Skin epidermis (tissue), 12 donors: Measurements from ENCODE around the gene NOL4L.

Source experiments
- H3K27ac ChIP-seq, 21 experiments: fragments of 200-600 bp; sonication (generic) in 11 of 21; one replicate each; pipeline ENCODE4 v1.5.0; 2020; ENCODE audit warnings: mild to moderate bottlenecking in 3 of 21, inconsistent platforms in 2 of 21, moderate library complexity in 2 of 21
- H3K4me3 ChIP-seq, 7 experiments: fragments of 200-600 bp; sonication (generic) in 2 of 7; one replicate each; pipeline ENCODE4 v1.5.0; 2020; ENCODE audit warnings: inconsistent platforms in 2 of 7, mild to moderate bottlenecking in 2 of 7, moderate library complexity in 1 of 7

NOL4L gene

GRCh38 chr20:32518593-32519380 is 66.3 kb downstream of the NOL4L start:
- no peak overlapping the region for H3K4me3 ChIP-seq
- peak overlapping the region in 3 of 21 experiments; percentile 16 to 46 (median 17) for H3K27ac ChIP-seq

GRCh38 chr20:32517914-32518592 is 67.1 kb downstream of the NOL4L start:
- Histone ChIP-seq H3K27ac (peak overlapping the region in 8 of 21 experiments; percentile 8 to 67 (median 35)), H3K4me3 (no peak overlapping the region)

- no peak overlapping the region for H3K4me3 ChIP-seq
- peak overlapping the region in 6 of 21 experiments; percentile 8 to 67 (median 40) for H3K27ac ChIP-seq
Measured at GRCh38 chr20:32517518-32517873, 67.6 kb downstream of the NOL4L start.

GRCh38 chr20:32516583-32517517 is 68.3 kb downstream of the NOL4L start:
- Histone ChIP-seq H3K4me3 (no peak overlapping the region), H3K27ac (peak overlapping the region in 5 of 21 experiments; percentile 33 to 60 (median 43))

GRCh38 chr20:32515631-32516101 is 69.5 kb downstream of the NOL4L start:
- no peak overlapping the region for H3K4me3 ChIP-seq
- no peak overlapping the region for H3K27ac ChIP-seq

GRCh38 chr20:32514760-32515159 is 70.4 kb downstream of the NOL4L start:
- H3K27ac ChIP-seq = no peak overlapping the region
- no peak overlapping the region for H3K4me3 ChIP-seq

- Histone ChIP-seq H3K27ac (no peak overlapping the region), H3K4me3 (no peak overlapping the region)
Measured at GRCh38 chr20:32513031-32513866, 71.9 kb downstream of the NOL4L start.

GRCh38 chr20:32512047-32512385 is 73.1 kb downstream of the NOL4L start:
- Histone ChIP-seq H3K27ac (peak overlapping the region in 2 of 21 experiments; percentile 3 to 32), H3K4me3 (no peak overlapping the region)

- H3K27ac ChIP-seq = peak overlapping the region in 7 of 21 experiments; percentile 3 to 80 (median 39)
- no peak overlapping the region for H3K4me3 ChIP-seq
Measured at GRCh38 chr20:32511358-32512046, 73.6 kb downstream of the NOL4L start.

- Histone ChIP-seq H3K27ac (peak overlapping the region in 12 of 21 experiments; percentile 1 to 80 (median 30)), H3K4me3 (no peak overlapping the region)
Measured at GRCh38 chr20:32510601-32511357, 74.4 kb downstream of the NOL4L start.

- Histone ChIP-seq H3K27ac (peak overlapping the region in 11 of 21 experiments; percentile 1 to 80 (median 32)), H3K4me3 (no peak overlapping the region)
Measured at GRCh38 chr20:32510120-32510600, 75.0 kb downstream of the NOL4L start.

GRCh38 chr20:32509639-32510066 is 75.5 kb downstream of the NOL4L start:
- Histone ChIP-seq H3K27ac (peak overlapping the region in 8 of 21 experiments; percentile 13 to 80 (median 48)), H3K4me3 (no peak overlapping the region)

- no peak overlapping the region for H3K4me3 ChIP-seq
- peak overlapping the region in 6 of 21 experiments; percentile 5 to 77 (median 56) for H3K27ac ChIP-seq
Measured at GRCh38 chr20:32508775-32509119, 76.4 kb downstream of the NOL4L start.

GRCh38 chr20:32507998-32508774 is 76.9 kb downstream of the NOL4L start:
- peak overlapping the region in 5 of 21 experiments; percentile 5 to 77 (median 69) for H3K27ac ChIP-seq
- H3K4me3 ChIP-seq = no peak overlapping the region

GRCh38 chr20:32506721-32507120 is 78.4 kb downstream of the NOL4L start:
- peak overlapping the region in 1 of 21 experiments; percentile 17 for H3K27ac ChIP-seq

GRCh38 chr20:32505723-32506473 is 79.2 kb downstream of the NOL4L start:
- H3K27ac ChIP-seq = no peak overlapping the region

More at GRCh38 chr20:32506721-32507120, 78.4 kb downstream of the NOL4L start:
- no peak overlapping the region for H3K4me3 ChIP-seq

More at GRCh38 chr20:32505723-32506473, 79.2 kb downstream of the NOL4L start:
- no peak overlapping the region for H3K4me3 ChIP-seq
